HEK293 (cell line): ENCODE measurements around the gene TCEAL8.

Experiments used
- EGR2 ChIP-seq: fragments of 450-650 bp; formaldehyde crosslinking; IDR thresholded peaks from 2 replicates; pipeline ENCODE4 v1.5.1; 2016; ENCODE audit warnings: low read depth, missing biosample characterization, missing genetic modification characterization
- GLI4 ChIP-seq: fragments of 450-650 bp; formaldehyde crosslinking; IDR thresholded peaks from 2 replicates; pipeline ENCODE4 v1.5.1; 2016; ENCODE audit warnings: missing biosample characterization, missing genetic modification characterization
- KLF1 ChIP-seq: fragments of 450-650 bp; formaldehyde crosslinking; IDR thresholded peaks from 2 replicates; pipeline ENCODE4 v1.5.1; 2016; ENCODE audit warnings: missing biosample characterization, missing genetic modification characterization
- SALL2 ChIP-seq: fragments of 450-650 bp; formaldehyde crosslinking; IDR thresholded peaks from 2 replicates; pipeline ENCODE4 v1.5.0; 2017; ENCODE audit warnings: missing biosample characterization, mild to moderate bottlenecking, missing genetic modification characterization, borderline replicate concordance
- SP2 ChIP-seq: fragments of 450-650 bp; formaldehyde crosslinking; IDR thresholded peaks from 2 replicates; pipeline ENCODE4 v1.5.1; 2016; ENCODE audit warnings: missing biosample characterization, missing genetic modification characterization
- ZBTB44 ChIP-seq: fragments of 450-650 bp; IDR thresholded peaks from 2 replicates; pipeline ENCODE4 v1.5.1; 2018; ENCODE audit warnings: missing biosample characterization, mild to moderate bottlenecking, missing genetic modification characterization
- ZBTB8A ChIP-seq: fragments of 450-650 bp; formaldehyde crosslinking; IDR thresholded peaks from 2 replicates; pipeline ENCODE4 v1.5.1; 2016; ENCODE audit warnings: missing biosample characterization, missing genetic modification characterization
- ZNF112 ChIP-seq: fragments of 450-650 bp; formaldehyde crosslinking; IDR thresholded peaks from 2 replicates; pipeline ENCODE4 v1.5.0; 2017; ENCODE audit warnings: missing biosample characterization, missing genetic modification characterization
- ZNF132 ChIP-seq: fragments of 450-650 bp; formaldehyde crosslinking; IDR thresholded peaks from 2 replicates; pipeline ENCODE4 v1.5.1; 2017; ENCODE audit warnings: missing biosample characterization, missing genetic modification characterization, borderline replicate concordance
- ZNF133 ChIP-seq: fragments of 450-650 bp; formaldehyde crosslinking; IDR thresholded peaks from 2 replicates; pipeline ENCODE4 v1.5.1; 2016; ENCODE audit warnings: missing biosample characterization, missing genetic modification characterization
- ZNF140 ChIP-seq: fragments of 450-650 bp; formaldehyde crosslinking; IDR thresholded peaks from 2 replicates; pipeline ENCODE4 v1.5.1; 2016; ENCODE audit warnings: missing biosample characterization, missing genetic modification characterization
- ZNF2 ChIP-seq: fragments of 450-650 bp; formaldehyde crosslinking; IDR thresholded peaks from 2 replicates; pipeline ENCODE4 v1.5.1; 2016; ENCODE audit warnings: missing biosample characterization, missing genetic modification characterization
- ZNF280D ChIP-seq: fragments of 450-650 bp; formaldehyde crosslinking; IDR thresholded peaks from 2 replicates; pipeline ENCODE4 v1.5.1; 2016; ENCODE audit warnings: missing biosample characterization, missing genetic modification characterization
- ZNF302 ChIP-seq: fragments of 450-650 bp; formaldehyde crosslinking; IDR thresholded peaks from 2 replicates; pipeline ENCODE4 v1.5.1; 2016; ENCODE audit warnings: missing biosample characterization, missing genetic modification characterization, low read depth
- ZNF324 ChIP-seq: fragments of 450-650 bp; formaldehyde crosslinking; IDR thresholded peaks from 2 replicates; pipeline ENCODE4 v1.5.1; 2016; ENCODE audit warnings: missing biosample characterization, missing genetic modification characterization
- ZNF335 ChIP-seq: fragments of 450-650 bp; formaldehyde crosslinking; conservative IDR thresholded peaks from 2 replicates; pipeline ENCODE4 v1.5.1; 2016; ENCODE audit warnings: missing biosample characterization, missing genetic modification characterization
- ZNF341 ChIP-seq: fragments of 450-650 bp; formaldehyde crosslinking; IDR thresholded peaks from 2 replicates; pipeline ENCODE4; 2016; ENCODE audit warnings: low read depth, missing biosample characterization, missing genetic modification characterization
- ZNF394 ChIP-seq: fragments of 450-650 bp; formaldehyde crosslinking; IDR thresholded peaks from 2 replicates; pipeline ENCODE4 v1.5.1; 2016; ENCODE audit warnings: missing biosample characterization, missing genetic modification characterization, mild to moderate bottlenecking, moderate library complexity, borderline replicate concordance
- ZNF501 ChIP-seq: fragments of 450-650 bp; formaldehyde crosslinking; IDR thresholded peaks from 2 replicates; pipeline ENCODE4 v1.5.1; 2016; ENCODE audit warnings: missing biosample characterization, missing genetic modification characterization
- ZNF529 ChIP-seq: fragments of 450-650 bp; formaldehyde crosslinking; IDR thresholded peaks from 2 replicates; pipeline ENCODE4 v1.5.1; 2017; ENCODE audit warnings: missing genetic modification characterization, missing biosample characterization; ENCODE audit not compliant: insufficient replicate concordance
- ZNF530 ChIP-seq: fragments of 450-650 bp; formaldehyde crosslinking; IDR thresholded peaks from 2 replicates; pipeline ENCODE4 v1.5.1; 2016; ENCODE audit warnings: low read depth, missing biosample characterization, missing genetic modification characterization
- ZNF558 ChIP-seq: fragments of 450-650 bp; formaldehyde crosslinking; IDR thresholded peaks from 2 replicates; pipeline ENCODE4 v1.5.1; 2016; ENCODE audit warnings: missing biosample characterization, missing genetic modification characterization
- ZNF596 ChIP-seq: fragments of 450-650 bp; IDR thresholded peaks from 2 replicates; pipeline ENCODE4 v1.5.0; 2018; ENCODE audit warnings: missing biosample characterization, mild to moderate bottlenecking, missing genetic modification characterization, moderate library complexity
- ZSCAN16 ChIP-seq: fragments of 450-650 bp; formaldehyde crosslinking; IDR thresholded peaks from 2 replicates; pipeline ENCODE4 v1.5.1; 2016; ENCODE audit warnings: missing biosample characterization, missing genetic modification characterization
- ZXDB ChIP-seq: fragments of 450-650 bp; formaldehyde crosslinking; IDR thresholded peaks from 2 replicates; pipeline ENCODE4 v1.5.1; 2016; ENCODE audit warnings: missing biosample characterization, missing genetic modification characterization
- TF ChIP-seq, protein P1 (sequence below): fragments of 450-650 bp; formaldehyde crosslinking; IDR thresholded peaks from 2 replicates; pipeline ENCODE4 v1.5.1; 2016; ENCODE audit warnings: missing biosample characterization, missing genetic modification characterization
- TF ChIP-seq, protein P2 (sequence below): fragments of 450-650 bp; formaldehyde crosslinking; IDR thresholded peaks from 2 replicates; pipeline ENCODE4 v1.5.1; 2016; ENCODE audit warnings: missing biosample characterization, missing genetic modification characterization
- TF ChIP-seq, protein P3 (sequence below): fragments of 450-650 bp; formaldehyde crosslinking; IDR thresholded peaks from 2 replicates; pipeline ENCODE4 v1.5.1; 2016; ENCODE audit warnings: missing biosample characterization, missing genetic modification characterization, low read depth
- TF ChIP-seq, protein P4 (sequence below): fragments of 450-650 bp; formaldehyde crosslinking; optimal IDR thresholded peaks from 2 replicates; pipeline ENCODE3; 2016; ENCODE audit warnings: missing biosample characterization, mild to moderate bottlenecking, missing genetic modification characterization

Gene TCEAL8

GRCh38 chrX:103254171-103254824, 657 bp downstream of the TCEAL8 start (continued):
- no peak for TF ChIP-seq ZBTB44 (tag by site-specific recombination)
- TF ChIP-seq ZNF132 (tag by site-specific recombination) = no peak
- TF ChIP-seq ZNF302 (tag by site-specific recombination) = no peak
- TF ChIP-seq, protein P1, sequence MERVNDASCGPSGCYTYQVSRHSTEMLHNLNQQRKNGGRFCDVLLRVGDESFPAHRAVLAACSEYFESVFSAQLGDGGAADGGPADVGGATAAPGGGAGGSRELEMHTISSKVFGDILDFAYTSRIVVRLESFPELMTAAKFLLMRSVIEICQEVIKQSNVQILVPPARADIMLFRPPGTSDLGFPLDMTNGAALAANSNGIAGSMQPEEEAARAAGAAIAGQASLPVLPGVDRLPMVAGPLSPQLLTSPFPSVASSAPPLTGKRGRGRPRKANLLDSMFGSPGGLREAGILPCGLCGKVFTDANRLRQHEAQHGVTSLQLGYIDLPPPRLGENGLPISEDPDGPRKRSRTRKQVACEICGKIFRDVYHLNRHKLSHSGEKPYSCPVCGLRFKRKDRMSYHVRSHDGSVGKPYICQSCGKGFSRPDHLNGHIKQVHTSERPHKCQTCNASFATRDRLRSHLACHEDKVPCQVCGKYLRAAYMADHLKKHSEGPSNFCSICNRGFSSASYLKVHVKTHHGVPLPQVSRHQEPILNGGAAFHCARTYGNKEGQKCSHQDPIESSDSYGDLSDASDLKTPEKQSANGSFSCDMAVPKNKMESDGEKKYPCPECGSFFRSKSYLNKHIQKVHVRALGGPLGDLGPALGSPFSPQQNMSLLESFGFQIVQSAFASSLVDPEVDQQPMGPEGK = no peak
- TF ChIP-seq ZNF112 = no peak
- TF ChIP-seq ZNF341 (tag by site-specific recombination) = peak; percentile 95
- no peak for TF ChIP-seq KLF1 (tag by site-specific recombination)
- TF ChIP-seq ZNF558 (tag by site-specific recombination) = no peak
- TF ChIP-seq SALL2 (tag by site-specific recombination) = no peak
- TF ChIP-seq ZXDB = peak; percentile 24; the same call in 1 of the 2 replicates
- TF ChIP-seq ZNF140 (tag by site-specific recombination) = no peak
- no peak; the same call in 1 of the 2 replicates for TF ChIP-seq ZBTB8A (tag by site-specific recombination)
- no peak for TF ChIP-seq ZNF133 (tag by site-specific recombination)
- TF ChIP-seq, protein P2, sequence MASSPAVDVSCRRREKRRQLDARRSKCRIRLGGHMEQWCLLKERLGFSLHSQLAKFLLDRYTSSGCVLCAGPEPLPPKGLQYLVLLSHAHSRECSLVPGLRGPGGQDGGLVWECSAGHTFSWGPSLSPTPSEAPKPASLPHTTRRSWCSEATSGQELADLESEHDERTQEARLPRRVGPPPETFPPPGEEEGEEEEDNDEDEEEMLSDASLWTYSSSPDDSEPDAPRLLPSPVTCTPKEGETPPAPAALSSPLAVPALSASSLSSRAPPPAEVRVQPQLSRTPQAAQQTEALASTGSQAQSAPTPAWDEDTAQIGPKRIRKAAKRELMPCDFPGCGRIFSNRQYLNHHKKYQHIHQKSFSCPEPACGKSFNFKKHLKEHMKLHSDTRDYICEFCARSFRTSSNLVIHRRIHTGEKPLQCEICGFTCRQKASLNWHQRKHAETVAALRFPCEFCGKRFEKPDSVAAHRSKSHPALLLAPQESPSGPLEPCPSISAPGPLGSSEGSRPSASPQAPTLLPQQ = 0 out of 2 replicates have a peak, but pooled peaks have one; percentile 24
- TF ChIP-seq ZNF529 (tag by site-specific recombination) = no peak
- 0 out of 2 replicates have a peak, but pooled peaks have one; percentile 7 for TF ChIP-seq ZSCAN16 (tag by site-specific recombination)
- TF ChIP-seq, protein P3, sequence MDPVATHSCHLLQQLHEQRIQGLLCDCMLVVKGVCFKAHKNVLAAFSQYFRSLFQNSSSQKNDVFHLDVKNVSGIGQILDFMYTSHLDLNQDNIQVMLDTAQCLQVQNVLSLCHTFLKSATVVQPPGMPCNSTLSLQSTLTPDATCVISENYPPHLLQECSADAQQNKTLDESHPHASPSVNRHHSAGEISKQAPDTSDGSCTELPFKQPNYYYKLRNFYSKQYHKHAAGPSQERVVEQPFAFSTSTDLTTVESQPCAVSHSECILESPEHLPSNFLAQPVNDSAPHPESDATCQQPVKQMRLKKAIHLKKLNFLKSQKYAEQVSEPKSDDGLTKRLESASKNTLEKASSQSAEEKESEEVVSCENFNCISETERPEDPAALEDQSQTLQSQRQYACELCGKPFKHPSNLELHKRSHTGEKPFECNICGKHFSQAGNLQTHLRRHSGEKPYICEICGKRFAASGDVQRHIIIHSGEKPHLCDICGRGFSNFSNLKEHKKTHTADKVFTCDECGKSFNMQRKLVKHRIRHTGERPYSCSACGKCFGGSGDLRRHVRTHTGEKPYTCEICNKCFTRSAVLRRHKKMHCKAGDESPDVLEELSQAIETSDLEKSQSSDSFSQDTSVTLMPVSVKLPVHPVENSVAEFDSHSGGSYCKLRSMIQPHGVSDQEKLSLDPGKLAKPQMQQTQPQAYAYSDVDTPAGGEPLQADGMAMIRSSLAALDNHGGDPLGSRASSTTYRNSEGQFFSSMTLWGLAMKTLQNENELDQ (tag by site-specific recombination) = no peak
- peak; percentile 88 for TF ChIP-seq SP2
- TF ChIP-seq ZNF335 = no peak; the same call in 1 of the 2 replicates
- no peak for TF ChIP-seq ZNF280D
- no peak for TF ChIP-seq ZNF394 (tag by site-specific recombination)
- TF ChIP-seq ZNF501 (tag by site-specific recombination) = no peak
- TF ChIP-seq, protein P4, sequence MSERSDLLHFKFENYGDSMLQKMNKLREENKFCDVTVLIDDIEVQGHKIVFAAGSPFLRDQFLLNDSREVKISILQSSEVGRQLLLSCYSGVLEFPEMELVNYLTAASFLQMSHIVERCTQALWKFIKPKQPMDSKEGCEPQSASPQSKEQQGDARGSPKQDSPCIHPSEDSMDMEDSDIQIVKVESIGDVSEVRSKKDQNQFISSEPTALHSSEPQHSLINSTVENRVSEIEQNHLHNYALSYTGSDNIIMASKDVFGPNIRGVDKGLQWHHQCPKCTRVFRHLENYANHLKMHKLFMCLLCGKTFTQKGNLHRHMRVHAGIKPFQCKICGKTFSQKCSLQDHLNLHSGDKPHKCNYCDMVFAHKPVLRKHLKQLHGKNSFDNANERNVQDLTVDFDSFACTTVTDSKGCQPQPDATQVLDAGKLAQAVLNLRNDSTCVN (tag by site-specific recombination) = no peak
- no peak for TF ChIP-seq ZNF596 (tag by site-specific recombination)
- no peak for TF ChIP-seq ZNF2 (tag by site-specific recombination)
- peak; percentile 69 for TF ChIP-seq EGR2 (tag by site-specific recombination)
- TF ChIP-seq ZNF324 (tag by site-specific recombination) = no peak
- TF ChIP-seq GLI4 (tag by site-specific recombination) = no peak
- no peak for TF ChIP-seq ZNF530 (tag by site-specific recombination)
